NCI-H2227 treated with DMSO at 0.1 percent for 48 hours (cell line): ENCODE measurements around the gene RUNX3.

Experiments used
- DNase-seq: peaks from one replicate; lab custom pipeline; 2025; lab: John Stamatoyannopoulos, UW

RUNX3 gene

GRCh38 chr1:24928689-24929397 lies 1.2 kb downstream of the RUNX3 start:
- peak; percentile 20 for DNase-seq

DNA sequence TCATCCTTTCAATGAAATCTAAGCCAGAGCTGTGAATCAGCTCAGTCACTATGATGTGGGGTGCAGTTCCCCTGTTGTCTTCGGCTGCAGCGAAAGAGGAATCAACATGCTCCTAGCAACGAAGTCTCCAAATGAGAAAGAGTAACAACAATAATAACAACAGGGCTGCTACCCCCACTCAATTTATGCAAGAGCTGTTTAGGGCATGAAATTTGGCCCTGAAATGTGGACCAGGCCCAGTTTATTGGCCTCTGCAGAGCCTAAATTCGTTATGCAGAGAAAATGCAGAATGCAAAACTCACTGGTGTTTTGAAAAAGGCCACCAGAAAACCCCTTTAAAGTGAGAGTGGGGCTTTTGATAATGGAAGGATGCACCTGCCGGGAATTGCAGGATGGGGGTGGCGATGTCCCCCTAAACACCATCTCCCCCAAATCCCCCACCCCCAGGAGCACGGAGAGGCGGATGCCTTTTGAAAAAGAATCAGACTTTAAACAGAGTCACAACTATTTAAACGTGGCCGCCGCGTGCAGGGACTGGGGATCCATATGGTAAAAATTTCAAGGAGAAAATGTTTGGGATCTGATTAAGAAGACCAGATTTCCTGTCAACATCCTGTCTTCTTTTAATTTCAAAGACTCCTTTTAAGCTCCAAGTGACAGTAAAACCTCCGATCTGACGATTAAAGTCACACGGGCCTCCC lies 1.9 kb downstream of the RUNX3 start:
- peak; percentile 20 for DNase-seq

GRCh38 chr1:24927473-24927872 lies 2.6 kb downstream of the RUNX3 start:
- DNase-seq: no peak

- DNase-seq: peak; percentile 16
Measured at GRCh38 chr1:24926563-24927249, 3.4 kb downstream of the RUNX3 start.

GRCh38 chr1:24925963-24926362 lies 4.1 kb downstream of the RUNX3 start:
- DNase-seq: no peak

GRCh38 chr1:24925082-24925779 lies 4.8 kb downstream of the RUNX3 start:
- no peak for DNase-seq

- no peak for DNase-seq
Measured at GRCh38 chr1:24923485-24924113, 6.5 kb downstream of the RUNX3 start.

DNA sequence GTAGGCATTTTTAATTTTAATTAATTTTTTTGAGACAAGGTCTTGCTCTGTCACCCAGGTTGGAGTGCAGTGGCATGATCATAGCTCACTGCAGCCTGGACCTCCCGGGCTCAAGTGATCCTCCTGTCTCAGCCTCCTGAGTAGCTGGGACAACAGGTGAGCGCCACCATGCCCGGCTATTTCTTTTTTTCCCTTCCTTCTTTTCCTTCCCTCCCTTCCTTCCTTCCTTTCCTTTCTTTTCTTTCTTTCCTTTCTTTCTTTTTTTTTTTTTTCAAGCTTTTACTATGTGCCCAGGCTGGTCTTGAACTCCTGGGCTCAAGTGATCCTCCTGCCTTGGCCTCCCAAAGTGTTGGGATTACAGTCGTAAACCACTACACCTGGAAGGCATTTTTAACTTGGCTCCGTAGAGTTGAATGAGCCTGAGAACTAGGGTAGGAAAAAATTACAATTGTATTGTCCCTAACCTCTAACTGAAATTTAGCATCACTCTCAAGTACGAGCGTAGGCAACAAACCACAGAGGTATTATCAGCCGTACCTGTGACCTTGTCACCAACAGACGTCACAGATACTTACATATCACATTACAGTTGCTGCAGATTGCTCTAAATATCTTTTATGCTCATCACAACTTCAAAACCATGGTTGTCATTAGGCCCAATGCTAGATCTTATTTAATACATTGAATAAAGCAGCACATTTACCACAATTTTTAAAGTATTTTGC lies 8.0 kb downstream of the RUNX3 start:
- DNase-seq: no peak

DNA sequence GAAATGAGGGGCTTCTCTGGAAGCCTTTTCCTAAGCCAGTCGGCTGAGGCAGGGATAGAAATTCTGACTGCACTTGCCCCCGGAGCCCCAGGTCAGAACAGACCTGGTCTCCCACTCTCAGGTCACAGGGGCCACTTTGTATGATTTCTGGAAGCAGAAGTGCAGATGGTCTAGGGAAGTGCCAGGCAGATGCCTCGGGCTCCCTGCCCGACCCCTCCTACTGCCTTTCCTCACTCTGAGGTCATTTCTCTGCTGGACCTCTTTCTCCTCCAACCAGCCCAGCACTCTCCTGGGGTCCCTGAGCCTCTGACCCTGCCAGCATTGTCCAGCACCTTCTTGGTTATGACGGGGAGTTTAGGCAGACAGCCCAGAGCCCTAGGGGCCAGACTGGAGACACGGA lies 8.7 kb downstream of the RUNX3 start:
- DNase-seq: no peak

DNA sequence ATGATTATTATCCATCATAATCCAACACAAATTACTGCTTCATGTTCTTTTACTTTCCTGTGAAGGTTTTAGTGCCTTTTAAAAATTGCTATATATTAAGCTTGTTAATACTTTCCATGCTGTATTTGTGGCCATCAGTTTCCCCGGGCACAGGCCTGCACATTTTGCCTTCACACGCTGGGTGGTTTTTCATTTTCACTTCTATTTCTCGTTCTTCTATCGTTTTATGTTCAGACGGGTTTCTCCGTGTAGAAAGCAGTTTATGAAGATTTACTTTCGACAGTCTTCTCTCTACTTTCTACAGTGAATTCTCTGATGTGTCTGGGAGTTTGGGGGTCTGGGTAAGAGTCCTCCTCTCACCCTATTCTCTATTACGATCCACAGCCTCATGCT lies 9.5 kb downstream of the RUNX3 start:
- no peak for DNase-seq

- no peak for DNase-seq
Measured at GRCh38 chr1:24919791-24920532, 10.1 kb downstream of the RUNX3 start.

DNA sequence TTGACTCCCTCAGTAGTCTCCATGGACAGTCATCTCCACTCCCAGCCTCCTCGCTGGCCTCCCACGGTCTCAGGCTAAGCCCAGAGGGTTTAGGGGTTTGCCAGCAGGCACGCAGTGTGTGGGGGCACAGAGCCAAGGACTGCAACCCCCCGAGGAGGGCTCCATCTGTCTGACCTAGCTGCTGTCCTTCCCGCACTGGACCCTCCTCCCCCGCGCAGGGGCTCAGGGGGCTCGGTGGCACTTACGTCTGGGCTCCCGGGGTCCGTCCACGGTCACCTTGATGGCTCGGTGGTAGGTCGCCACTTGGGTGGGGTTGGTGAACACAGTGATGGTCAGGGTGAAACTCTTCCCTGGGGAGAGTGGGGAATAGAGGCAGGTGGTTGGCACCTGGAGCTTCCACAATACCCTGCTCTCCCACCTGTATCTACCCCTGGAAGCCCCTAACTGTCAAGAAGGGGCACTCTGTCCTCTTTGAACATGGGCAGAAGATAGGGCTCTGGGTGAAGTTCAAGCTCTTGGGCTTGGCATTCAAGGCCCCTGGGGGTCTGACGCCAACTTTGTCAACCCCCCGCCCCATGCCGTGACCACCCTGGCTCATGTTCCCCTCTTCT lies 11.0 kb downstream of the RUNX3 start:
- no peak for DNase-seq

DNA sequence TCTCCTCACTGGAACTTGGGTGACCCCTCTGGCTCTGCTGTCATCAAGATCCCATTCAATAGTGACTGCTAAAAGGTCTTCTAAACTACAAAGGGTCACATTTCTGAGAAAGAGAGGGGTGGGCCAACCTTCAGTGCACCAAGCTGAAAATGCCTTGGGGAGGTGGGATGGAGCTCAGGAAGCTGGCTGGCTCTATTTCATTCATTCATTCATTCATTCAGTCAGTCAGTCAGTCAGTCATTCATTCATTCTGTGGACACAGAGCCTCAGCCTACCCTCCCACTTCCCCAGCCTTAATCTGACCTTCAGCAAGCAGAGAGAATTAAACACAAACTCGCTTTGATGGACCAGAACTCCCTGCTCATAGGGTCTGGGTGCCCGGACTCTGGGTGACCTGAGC lies 11.7 kb downstream of the RUNX3 start:
- no peak for DNase-seq

GRCh38 chr1:24917327-24918074 lies 12.6 kb downstream of the RUNX3 start:
- no peak for DNase-seq

DNA sequence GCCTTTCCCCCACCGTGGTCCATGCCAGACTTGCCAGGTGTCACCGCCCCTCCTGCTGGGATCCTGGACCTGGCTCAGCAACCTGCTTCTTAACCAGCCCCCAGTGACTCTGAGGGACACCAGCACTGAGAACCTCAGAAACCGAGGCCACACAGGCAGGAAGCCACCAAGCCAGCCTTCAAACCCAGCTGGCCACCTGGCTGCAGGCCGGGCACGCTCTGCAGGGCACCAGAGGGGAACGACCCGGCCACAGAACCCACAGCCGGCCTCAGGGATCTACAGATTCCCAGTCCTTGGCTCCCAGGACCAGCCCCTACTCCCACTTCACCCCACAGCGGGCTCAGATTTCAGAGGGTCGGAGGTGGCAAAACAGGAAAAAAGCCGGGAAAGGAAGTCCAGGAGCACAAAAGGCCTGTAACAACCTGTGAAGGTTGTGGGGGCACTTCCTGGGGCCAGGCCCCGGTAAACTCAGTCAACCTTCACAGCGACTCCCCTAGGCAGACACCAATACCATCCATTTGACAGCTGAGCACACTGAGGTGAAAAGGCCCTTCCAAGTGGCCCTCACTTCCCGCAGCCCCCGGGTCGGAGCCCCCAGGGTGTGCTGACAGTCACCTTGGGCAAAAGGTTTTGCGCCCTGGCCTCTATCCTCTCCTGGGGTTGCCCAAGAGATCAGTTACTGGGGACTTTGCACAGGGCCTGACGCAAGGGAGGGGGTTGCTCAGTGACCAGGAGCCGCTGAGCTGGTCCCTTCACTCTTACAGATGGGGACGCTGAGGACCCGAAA lies 14.1 kb downstream of the RUNX3 start:
- DNase-seq: no peak

DNA sequence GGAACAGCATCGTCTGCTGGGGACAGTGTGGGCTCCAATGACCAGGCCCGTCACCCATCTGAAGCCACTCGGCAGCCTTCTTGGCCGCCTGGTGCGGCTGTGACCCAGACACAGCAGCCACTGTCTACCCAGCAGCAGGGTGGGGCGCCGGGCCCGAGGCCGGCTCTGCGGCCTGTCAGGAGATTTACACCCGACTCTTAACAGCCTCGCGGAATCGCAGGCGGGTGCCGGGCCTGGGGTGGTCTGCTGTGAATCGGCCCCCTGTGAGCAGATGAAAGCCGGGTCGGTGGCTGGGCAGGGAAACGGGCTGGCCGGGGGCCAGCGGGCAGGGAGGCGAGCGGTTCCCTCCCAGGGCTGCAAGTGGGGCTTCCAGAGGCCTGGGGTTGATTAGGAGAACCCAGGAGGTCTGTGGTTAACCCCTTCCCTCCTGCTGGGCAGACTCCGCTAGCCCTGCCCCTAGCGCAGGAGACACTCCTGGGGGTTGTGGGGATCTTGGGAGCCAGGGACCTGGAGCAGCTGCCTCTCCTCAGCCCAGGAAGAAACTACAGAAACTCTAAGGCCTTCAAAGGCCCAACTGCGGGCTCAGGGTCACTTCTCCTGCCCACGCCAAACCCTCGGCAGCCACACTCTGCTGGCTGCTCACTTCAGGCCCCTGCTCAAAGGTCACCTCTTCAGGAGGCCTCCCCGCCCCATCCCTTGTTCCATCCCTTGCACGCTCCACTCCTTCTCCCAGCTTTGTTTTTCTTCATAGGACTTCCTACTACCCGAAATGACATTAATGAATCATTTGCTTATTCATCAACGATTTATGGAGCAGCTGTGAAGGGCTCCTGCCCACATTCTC lies 15.6 kb downstream of the RUNX3 start:
- DNase-seq: no peak

GRCh38 chr1:24913616-24914225 lies 16.4 kb downstream of the RUNX3 start:
- DNase-seq: no peak
